Left ventricle myocardium inferior (tissue), 1 donor: ENCODE measurements around the gene BMP7. TPM values are rescaled to one million over a fixed set of nuclear protein-coding genes. Genes with fewer than 3 reads are reported as not detected.

ENCODE experiments used
- DNase-seq: peaks from one replicate; pipeline ENCODE4 v3.0.0-alpha.2; 2020
- H3K27ac ChIP-seq: fragments of 200-600 bp; replicated peaks from 2 replicates; pipeline ENCODE4 v1.8.0; 2021
- H3K27me3 ChIP-seq: fragments of 200-600 bp; 2 replicates; pipeline ENCODE4 v1.8.0; 2021; ENCODE audit warnings: low read depth
- H3K36me3 ChIP-seq: fragments of 200-600 bp; 2 replicates; pipeline ENCODE4 v1.8.0; 2021
- H3K4me1 ChIP-seq: fragments of 200-600 bp; 2 replicates; pipeline ENCODE4 v1.8.0; 2021
- H3K4me3 ChIP-seq: fragments of 200-600 bp; 2 replicates; pipeline ENCODE4 v1.8.0; 2021; ENCODE audit warnings: mild to moderate bottlenecking, moderate library complexity
- H3K9me3 ChIP-seq: fragments of 200-600 bp; replicated peaks from 2 replicates; pipeline ENCODE4 v1.8.0; 2021
- intact Hi-C: fragments of 100-400 bp; cut with micrococcal nuclease; formaldehyde crosslinking; loops from one replicate; pipeline ENCODE4 v1.11.0; 2022
- total RNA-seq: library from RNA; stranded (reverse); fragmentation: NEBNext Ultra II Directional; extraction: Animal tissue kit (Norgen Biotek cat#: 25700); gene quantifications from one replicate; pipeline ENCODE4 v1.2.1, GENCODE V29; 2021
- TF ChIP-seq, protein P1 (sequence below): fragments of 200-600 bp; IDR thresholded peaks from 2 replicates; pipeline ENCODE4 v1.8.0; 2021; ENCODE audit warnings: antibody characterized with exemption, mild to moderate bottlenecking, borderline replicate concordance
- donor health status: DM: no; HTN: yes; CAD: no; lungs with severe emphysema.

The BMP7 gene
- total RNA-seq, 1 donor from 2014 or later, result 19.9 TPM

DNA sequence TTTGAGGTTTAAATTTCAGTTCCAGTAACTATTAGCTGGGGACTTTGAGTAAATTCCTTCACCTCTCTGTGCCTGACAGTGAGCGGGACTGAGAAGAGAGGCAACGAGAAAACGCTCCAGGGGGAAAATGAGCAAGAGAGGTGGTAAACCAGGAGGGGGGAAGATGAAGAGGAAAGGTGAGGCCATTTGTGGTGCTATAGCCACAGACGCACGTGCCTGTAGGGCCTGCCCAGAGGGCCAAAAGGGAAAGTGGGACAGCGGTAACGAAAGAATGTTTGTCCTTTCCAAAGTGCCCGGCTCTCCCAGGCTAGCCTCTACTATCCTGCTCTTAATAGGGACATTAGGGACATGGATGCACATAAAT is 99.2 kb downstream of the BMP7 start:
- intact Hi-C loops, result no loop called here
- H3K27ac ChIP-seq, result peak overlapping the region; percentile 78
- DNase-seq, result no peak

DNA sequence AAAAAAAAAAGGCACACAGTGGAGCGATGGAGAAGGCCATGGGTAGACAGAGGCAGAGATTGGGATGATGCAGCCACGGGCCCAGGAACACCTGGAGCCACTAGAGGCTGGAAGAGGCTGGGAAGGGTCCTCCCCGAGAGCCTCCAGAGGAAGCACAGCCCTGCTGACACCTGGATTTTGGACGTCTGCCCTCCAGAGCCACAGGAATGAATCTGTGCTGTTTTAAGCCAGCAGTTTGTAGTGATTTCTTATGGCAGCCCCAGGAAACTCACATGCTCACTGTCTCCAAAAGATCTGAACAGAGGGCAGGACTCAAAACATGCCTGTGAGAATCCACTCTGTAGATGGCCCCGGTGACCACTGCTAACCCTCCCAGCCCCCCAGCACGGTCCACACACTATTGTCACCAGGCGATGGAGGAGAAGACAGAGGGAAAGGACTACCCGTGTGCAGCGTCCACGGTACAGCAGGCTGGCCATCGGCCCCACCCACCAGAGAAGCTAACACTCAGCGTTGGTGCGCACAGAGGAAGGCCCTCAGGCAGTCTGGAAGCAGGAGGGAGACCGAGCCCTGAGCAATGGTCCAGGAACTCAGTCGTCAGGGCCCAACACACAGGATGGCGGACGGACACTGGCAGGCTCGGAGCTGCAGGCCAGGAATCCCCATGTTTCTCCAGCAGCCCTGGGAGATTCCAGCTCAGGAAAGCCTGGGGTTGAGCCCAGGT is 99.7 kb downstream of the BMP7 start:
- Histone ChIP-seq H3K27me3 (no peaks in the 10 kb centered on the region), H3K9me3 (no peaks in the 10 kb centered on the region), H3K4me3 (no peak overlapping the region), H3K27ac (peak overlapping the region; percentile 78), H3K36me3 (no peaks in the 10 kb centered on the region), H3K4me1 (peaks cover 19% of the 10 kb centered on the region)
- TF ChIP-seq, protein P1, sequence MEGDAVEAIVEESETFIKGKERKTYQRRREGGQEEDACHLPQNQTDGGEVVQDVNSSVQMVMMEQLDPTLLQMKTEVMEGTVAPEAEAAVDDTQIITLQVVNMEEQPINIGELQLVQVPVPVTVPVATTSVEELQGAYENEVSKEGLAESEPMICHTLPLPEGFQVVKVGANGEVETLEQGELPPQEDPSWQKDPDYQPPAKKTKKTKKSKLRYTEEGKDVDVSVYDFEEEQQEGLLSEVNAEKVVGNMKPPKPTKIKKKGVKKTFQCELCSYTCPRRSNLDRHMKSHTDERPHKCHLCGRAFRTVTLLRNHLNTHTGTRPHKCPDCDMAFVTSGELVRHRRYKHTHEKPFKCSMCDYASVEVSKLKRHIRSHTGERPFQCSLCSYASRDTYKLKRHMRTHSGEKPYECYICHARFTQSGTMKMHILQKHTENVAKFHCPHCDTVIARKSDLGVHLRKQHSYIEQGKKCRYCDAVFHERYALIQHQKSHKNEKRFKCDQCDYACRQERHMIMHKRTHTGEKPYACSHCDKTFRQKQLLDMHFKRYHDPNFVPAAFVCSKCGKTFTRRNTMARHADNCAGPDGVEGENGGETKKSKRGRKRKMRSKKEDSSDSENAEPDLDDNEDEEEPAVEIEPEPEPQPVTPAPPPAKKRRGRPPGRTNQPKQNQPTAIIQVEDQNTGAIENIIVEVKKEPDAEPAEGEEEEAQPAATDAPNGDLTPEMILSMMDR, result no peak
- DNase-seq, result no peak
- intact Hi-C loops, result no loop called here

More for the DNA sequence above, 99.2 kb downstream of the BMP7 start:
- H3K27me3 ChIP-seq, result no peaks in the 10 kb centered on the region
- H3K4me3 ChIP-seq, result no peak overlapping the region
- H3K9me3 ChIP-seq, result no peaks in the 10 kb centered on the region
- TF ChIP-seq, protein P1, result no peak
- H3K4me1 ChIP-seq, result peaks cover 19% of the 10 kb centered on the region
- no peaks in the 10 kb centered on the region for H3K36me3 ChIP-seq

DNA sequence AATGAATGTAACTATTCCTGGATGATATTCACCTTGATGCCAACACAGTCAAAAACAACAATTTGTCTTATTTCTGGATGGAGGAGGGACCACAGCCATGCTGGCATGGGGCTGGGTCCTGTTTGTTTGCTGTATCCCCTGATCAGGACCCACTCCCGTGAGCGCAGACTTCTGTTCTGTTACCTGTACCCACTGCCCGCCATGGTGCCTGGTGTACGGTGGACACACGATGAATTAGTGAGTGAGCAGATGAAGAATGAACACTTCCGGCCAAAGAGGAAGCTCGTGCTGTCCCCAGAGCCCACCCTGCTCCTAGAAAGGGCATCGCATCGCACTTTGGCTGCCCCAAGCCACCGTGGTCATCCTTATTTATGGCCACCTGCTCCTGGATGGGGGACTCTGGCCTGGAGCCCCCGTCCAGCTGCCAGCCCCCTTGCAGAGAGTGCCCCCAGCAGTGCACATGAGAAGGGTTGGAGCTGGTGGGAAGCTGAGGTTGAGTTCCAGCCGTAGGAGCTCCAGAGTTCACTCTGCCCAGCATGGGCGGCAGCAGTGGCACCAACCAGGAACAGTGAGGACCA is 100.9 kb downstream of the BMP7 start:
- intact Hi-C loops, result no loop called here
- Histone ChIP-seq H3K36me3 (no peaks in the 10 kb centered on the region), H3K4me3 (no peak overlapping the region), H3K27ac (no peak overlapping the region), H3K4me1 (peaks cover 19% of the 10 kb centered on the region), H3K9me3 (no peaks in the 10 kb centered on the region), H3K27me3 (no peaks in the 10 kb centered on the region)
- TF ChIP-seq, protein P1, result no peak
- no peak for DNase-seq

DNA sequence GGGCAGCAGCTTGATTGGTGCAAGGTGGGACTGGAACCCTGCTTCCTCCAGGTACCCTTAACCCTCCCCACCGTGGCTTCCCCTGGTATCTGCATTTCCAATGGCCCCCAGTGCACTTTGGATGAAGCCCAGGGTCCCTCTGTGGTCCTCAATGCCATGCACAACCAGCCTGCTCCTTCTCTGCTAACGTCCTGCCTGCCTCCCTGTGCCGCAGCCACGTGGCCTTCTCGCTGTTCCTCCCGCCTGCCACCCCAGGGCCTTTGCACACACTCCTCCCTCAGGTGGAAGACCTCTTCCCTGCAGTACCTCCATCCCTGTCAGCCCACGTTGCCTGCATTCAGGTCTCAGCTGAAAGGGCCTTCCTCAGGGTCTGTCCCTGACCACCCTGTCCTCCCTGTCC is 101.6 kb downstream of the BMP7 start:
- no peaks in the 10 kb centered on the region for H3K27me3 ChIP-seq
- TF ChIP-seq, protein P1, result no peak
- intact Hi-C loops, result no loop called here
- no peak overlapping the region for H3K27ac ChIP-seq
- no peak for DNase-seq
- peaks cover 19% of the 10 kb centered on the region for H3K4me1 ChIP-seq
- H3K36me3 ChIP-seq, result no peaks in the 10 kb centered on the region
- no peaks in the 10 kb centered on the region for H3K9me3 ChIP-seq
- no peak overlapping the region for H3K4me3 ChIP-seq

DNA sequence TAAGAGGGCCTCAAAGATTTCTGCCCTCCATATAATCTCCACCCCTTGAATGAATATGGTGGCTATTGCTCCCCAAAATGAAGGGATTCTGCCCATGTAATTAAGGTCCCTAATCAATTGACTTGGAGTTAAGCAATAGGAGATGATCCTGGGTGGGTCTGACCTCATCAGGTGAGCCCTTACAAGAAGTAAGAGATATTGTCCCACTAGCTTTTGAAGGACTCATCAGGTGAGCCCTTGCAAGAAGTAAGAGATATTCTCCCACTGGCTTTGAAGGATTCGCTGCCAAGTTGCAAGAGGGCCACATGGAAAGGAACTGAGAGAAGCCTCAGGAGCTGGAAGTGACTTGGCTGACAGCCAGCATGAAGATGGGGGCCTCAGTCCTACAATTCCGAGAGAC is 103.4 kb downstream of the BMP7 start:
- DNase-seq, result no peak
- H3K27ac ChIP-seq, result peak overlapping the region; percentile 93
- peaks cover 27% of the 10 kb centered on the region for H3K4me1 ChIP-seq
- H3K27me3 ChIP-seq, result no peaks in the 10 kb centered on the region
- H3K9me3 ChIP-seq, result no peaks in the 10 kb centered on the region
- intact Hi-C loops, result no loop called here
- TF ChIP-seq, protein P1, result no peak
- no peak overlapping the region for H3K4me3 ChIP-seq
- H3K36me3 ChIP-seq, result no peaks in the 10 kb centered on the region
